HEK293T (cell line): Measurements from ENCODE around the gene BHLHE41.

ENCODE experiments used
- CTCF ChIA-PET: fragments of 350-600 bp; formaldehyde crosslinking; extraction: SDS; loops from one replicate; lab custom pipeline; 2021; ENCODE audit warnings: antibody characterized with exemption, inconsistent platforms; lab: Yijun Ruan, JAX
- POLR2A ChIA-PET: fragments of 350-600 bp; formaldehyde crosslinking; extraction: SDS; loops from one replicate; lab custom pipeline; 2020; ENCODE audit warnings: antibody characterized with exemption, inconsistent platforms; lab: Yijun Ruan, JAX
- DNase-seq: peaks from one replicate; pipeline ENCODE4 v3.0.0; 2012; ENCODE audit warnings: mixed read lengths; ENCODE audit errors: extremely low spot score
- ARNT ChIP-seq: fragments of 450-650 bp; IDR thresholded peaks from 2 replicates; pipeline ENCODE4 v1.6.1; 2017; ENCODE audit warnings: mild to moderate bottlenecking
- BHLHE40 ChIP-seq: fragments of 450-650 bp; IDR thresholded peaks from 2 replicates; pipeline ENCODE4 v1.6.1; 2016; ENCODE audit warnings: mild to moderate bottlenecking, moderate library complexity, borderline replicate concordance
- CTBP1 ChIP-seq: fragments of 450-650 bp; IDR thresholded peaks from 2 replicates; pipeline ENCODE4 v1.6.1; 2016; ENCODE audit warnings: borderline replicate concordance
- ELF4 ChIP-seq: fragments of 450-650 bp; IDR thresholded peaks from 2 replicates; pipeline ENCODE4 v1.6.1; 2017; ENCODE audit warnings: antibody characterized with exemption
- FOXA1 ChIP-seq: fragments of 450-650 bp; IDR thresholded peaks from 2 replicates; pipeline ENCODE4 v1.6.1; 2016; ENCODE audit warnings: mild to moderate bottlenecking
- FOXK2 ChIP-seq: fragments of 450-650 bp; IDR thresholded peaks from 2 replicates; pipeline ENCODE4 v1.6.1; 2016; ENCODE audit warnings: mild to moderate bottlenecking
- FOXM1 ChIP-seq: fragments of 450-650 bp; IDR thresholded peaks from 2 replicates; pipeline ENCODE4 v1.6.1; 2017; ENCODE audit warnings: mild to moderate bottlenecking, borderline replicate concordance
- HDGF ChIP-seq: fragments of 450-650 bp; IDR thresholded peaks from 2 replicates; pipeline ENCODE4 v1.6.1; 2017; ENCODE audit warnings: antibody characterized with exemption, borderline replicate concordance
- L3MBTL2 ChIP-seq: fragments of 450-650 bp; conservative IDR thresholded peaks from 2 replicates; pipeline ENCODE4 v1.6.1; 2016; ENCODE audit warnings: mild to moderate bottlenecking
- LEF1 ChIP-seq: fragments of 450-650 bp; IDR thresholded peaks from 2 replicates; pipeline ENCODE4 v1.6.1; 2017; ENCODE audit warnings: mild to moderate bottlenecking, borderline replicate concordance
- NFRKB ChIP-seq: fragments of 450-650 bp; IDR thresholded peaks from 2 replicates; pipeline ENCODE4 v1.6.1; 2016; ENCODE audit warnings: mild to moderate bottlenecking, moderate library complexity
- SP1 ChIP-seq: fragments of 450-650 bp; IDR thresholded peaks from 2 replicates; pipeline ENCODE4 v1.6.1; 2017
- SUZ12 ChIP-seq: fragments of 450-650 bp; IDR thresholded peaks from 2 replicates; pipeline ENCODE4 v1.6.1; 2016; ENCODE audit warnings: mild to moderate bottlenecking
- TARDBP ChIP-seq: fragments of 450-650 bp; IDR thresholded peaks from 2 replicates; pipeline ENCODE4 v1.6.1; 2016
- ZNF384 ChIP-seq: fragments of 450-650 bp; IDR thresholded peaks from 2 replicates; pipeline ENCODE4 v1.6.1; 2016
- TF ChIP-seq, protein P1 (sequence below): fragments of 450-650 bp; IDR thresholded peaks from 2 replicates; pipeline ENCODE4 v1.6.1; 2016

BHLHE41 gene

DNA sequence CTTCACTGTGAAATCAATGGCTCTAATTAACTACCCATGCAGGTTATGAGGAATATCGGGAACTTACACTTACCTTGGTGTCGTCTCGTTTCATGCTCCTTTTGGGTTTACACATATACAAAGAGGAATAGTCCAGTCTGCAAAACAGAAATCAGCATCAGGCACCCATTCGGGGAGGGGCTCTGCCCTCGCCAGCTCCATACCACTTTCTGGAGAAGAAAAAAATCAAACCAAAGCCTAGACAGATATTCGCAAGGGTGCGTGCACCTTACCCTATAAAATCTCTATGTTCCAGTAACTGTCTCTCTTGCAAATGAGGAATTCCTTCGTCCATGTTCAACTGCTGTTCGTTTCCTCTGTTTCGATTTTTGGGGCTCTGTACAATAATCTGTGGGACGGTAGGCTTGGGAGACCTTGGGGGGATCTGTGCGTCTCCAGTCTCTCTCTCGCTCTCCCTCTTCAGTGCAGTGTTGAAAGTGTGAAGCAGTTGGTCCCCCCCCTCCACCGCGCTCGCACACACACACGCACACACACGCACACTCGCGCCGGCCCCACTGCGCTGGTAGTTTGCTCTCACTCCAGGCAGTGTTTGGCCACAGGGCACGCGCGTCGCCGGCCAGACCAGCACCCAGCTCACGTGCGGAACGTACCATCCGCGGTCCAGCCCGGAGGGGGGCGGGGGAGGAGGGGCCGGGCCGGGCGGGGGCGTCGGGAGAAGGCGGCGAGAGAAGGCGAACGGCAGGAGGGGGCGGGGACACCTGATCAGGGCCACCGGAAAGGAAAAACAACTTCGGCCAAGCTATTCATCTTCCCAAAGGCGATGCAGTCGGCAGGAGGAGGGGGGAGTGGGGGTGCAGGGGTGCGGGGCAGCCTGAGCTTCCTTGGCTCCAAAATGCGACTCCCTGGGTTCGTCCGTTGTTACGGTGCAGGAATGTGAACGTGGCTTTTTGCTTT lies at the start of gene BHLHE41:
TSS of gene BHLHE41 (minus strand) at position 592 of the 954 bp plus-strand sequence. CDS start at position 334, 258 bp downstream.
- DNase-seq: peak; percentile 61
- ChIA-PET CTCF (interaction anchor here (1.1 kb wide), 1 partner anchor 490 kb away, joined by 3 read pairs; no protein-coding TSS in a partner anchor), POLR2A (interaction anchor here (0.8 to 4.5 kb wide), 13 partner anchors 9 to 874 kb away, joined by 3 to 32 read pairs (median 4); partner anchors contain the start of gene KRAS)
- no peak for TF ChIP-seq ELF4
- TF ChIP-seq BHLHE40: peak; percentile 54
- TF ChIP-seq TARDBP: no peak
- no peak for TF ChIP-seq FOXK2
- TF ChIP-seq FOXM1: peak; percentile 25; the same call in 1 of the 2 replicates
- TF ChIP-seq CTBP1: no peak
- no peak for TF ChIP-seq ARNT
- TF ChIP-seq L3MBTL2: peak; percentile 95

GRCh38 chr12:26172946-26173552 lies 48.2 kb upstream of the BHLHE41 start:
- no peak for TF ChIP-seq HDGF
- no peak for TF ChIP-seq FOXK2
- no peak for TF ChIP-seq ZNF384
- ChIA-PET POLR2A (no interaction called here), CTCF (no interaction called here)
- no peak for DNase-seq

- no peak for DNase-seq
- CTCF ChIA-PET: no interaction called here
- POLR2A ChIA-PET: no interaction called here
- no peak for TF ChIP-seq BHLHE40
- no peak for TF ChIP-seq TARDBP
- no peak for TF ChIP-seq LEF1
- no peak for TF ChIP-seq SUZ12
- TF ChIP-seq CTBP1: no peak
- TF ChIP-seq, protein P1, sequence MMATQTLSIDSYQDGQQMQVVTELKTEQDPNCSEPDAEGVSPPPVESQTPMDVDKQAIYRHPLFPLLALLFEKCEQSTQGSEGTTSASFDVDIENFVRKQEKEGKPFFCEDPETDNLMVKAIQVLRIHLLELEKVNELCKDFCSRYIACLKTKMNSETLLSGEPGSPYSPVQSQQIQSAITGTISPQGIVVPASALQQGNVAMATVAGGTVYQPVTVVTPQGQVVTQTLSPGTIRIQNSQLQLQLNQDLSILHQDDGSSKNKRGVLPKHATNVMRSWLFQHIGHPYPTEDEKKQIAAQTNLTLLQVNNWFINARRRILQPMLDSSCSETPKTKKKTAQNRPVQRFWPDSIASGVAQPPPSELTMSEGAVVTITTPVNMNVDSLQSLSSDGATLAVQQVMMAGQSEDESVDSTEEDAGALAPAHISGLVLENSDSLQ: no peak
- no peak for TF ChIP-seq NFRKB
- TF ChIP-seq ZNF384: no peak
- TF ChIP-seq FOXA1: no peak
- TF ChIP-seq FOXM1: no peak
- no peak for TF ChIP-seq L3MBTL2
- no peak for TF ChIP-seq SP1
- TF ChIP-seq FOXK2: no peak
- TF ChIP-seq ARNT: no peak
- no peak for TF ChIP-seq HDGF
These were observed 47.7 kb upstream of the BHLHE41 start for GRCh38 chr12:26172539-26172938.

DNA sequence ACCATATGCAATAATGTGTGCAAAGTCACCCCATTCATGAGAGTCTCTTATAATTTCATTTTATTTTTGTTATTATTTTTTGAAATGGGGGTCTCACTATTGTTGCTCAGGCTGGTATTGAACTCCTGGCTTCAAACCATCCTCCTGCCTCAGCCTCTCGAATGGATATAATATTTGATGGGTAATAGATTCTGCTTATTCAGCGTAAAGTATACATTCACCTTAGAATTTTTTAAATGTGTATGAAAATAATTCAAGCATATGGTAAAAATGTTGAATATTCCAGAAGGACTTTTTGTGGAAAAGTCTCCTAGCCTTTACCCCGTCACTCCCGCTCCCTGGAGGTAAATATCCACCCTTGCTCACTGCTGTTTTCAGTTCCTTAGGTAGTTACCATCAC lies 47.2 kb upstream of the BHLHE41 start:
- CTCF ChIA-PET: no interaction called here
- no peak for DNase-seq
- no peak for TF ChIP-seq ZNF384
- TF ChIP-seq CTBP1: no peak
- no peak for TF ChIP-seq TARDBP
- TF ChIP-seq LEF1: no peak
- TF ChIP-seq SUZ12: no peak
- POLR2A ChIA-PET: no interaction called here

DNA sequence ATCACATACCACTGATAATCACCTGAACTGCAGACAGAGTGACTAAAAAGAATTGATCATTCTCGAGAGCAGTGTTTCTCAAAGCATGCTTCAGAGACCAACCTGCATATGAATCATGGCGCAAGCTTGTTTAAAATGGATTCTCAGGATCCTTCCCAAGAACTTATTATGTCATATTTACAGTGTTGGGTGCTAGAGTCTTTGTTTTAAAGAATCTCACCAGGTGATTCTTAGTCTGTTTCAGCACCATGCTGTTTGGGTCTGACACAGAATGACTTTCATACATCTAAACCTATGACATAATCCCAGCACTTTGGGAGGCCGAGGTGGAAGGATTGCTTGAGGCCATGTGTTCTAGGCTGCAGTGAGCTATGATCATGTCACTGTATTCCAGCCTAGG lies 39.3 kb upstream of the BHLHE41 start:
- no peak for DNase-seq
- POLR2A ChIA-PET: interaction anchor here (1.0 kb wide), 1 partner anchor 39 kb away, joined by 4 read pairs; the partner anchor contains the start of gene BHLHE41
- CTCF ChIA-PET: interaction anchor here (0.9 kb wide), 1 partner anchor 11 kb away, joined by 4 read pairs; no protein-coding TSS in a partner anchor
- no peak for TF ChIP-seq FOXM1
- TF ChIP-seq SP1: no peak
- TF ChIP-seq LEF1: no peak
- TF ChIP-seq ARNT: no peak
- TF ChIP-seq FOXA1: no peak
- TF ChIP-seq L3MBTL2: no peak
- no peak for TF ChIP-seq TARDBP
- TF ChIP-seq HDGF: no peak
- no peak for TF ChIP-seq SUZ12
- TF ChIP-seq FOXK2: no peak
- TF ChIP-seq BHLHE40: no peak
- TF ChIP-seq, protein P1: no peak
- TF ChIP-seq ZNF384: no peak
- TF ChIP-seq ELF4: no peak

GRCh38 chr12:26162905-26163304 lies 38.1 kb upstream of the BHLHE41 start:
- TF ChIP-seq BHLHE40 (no peak), HDGF (no peak), FOXK2 (no peak), ZNF384 (no peak), FOXM1 (no peak), ARNT (no peak), L3MBTL2 (no peak), TARDBP (no peak), ELF4 (no peak), CTBP1 (no peak), NFRKB (no peak), LEF1 (no peak), SUZ12 (no peak)
- TF ChIP-seq, protein P1: no peak
- ChIA-PET CTCF (interaction anchor here (0.6 to 1.0 kb wide), 2 partner anchors 9 to 54 kb away, joined by 3 read pairs; no protein-coding TSS in a partner anchor), POLR2A (no interaction called here)
- DNase-seq: no peak
